ENCODE results near the gene ADAT3.

The ADAT3 gene

GRCh38 chr19:1962674-1963073 is 57.5 kb downstream of the ADAT3 start:
- DNase-seq: no peak
